ACC112 (cell line): ENCODE results near the gene NIT2.

Experiments
- H2AFZ ChIP-seq: fragments of 200-600 bp; sonication (generic); one replicate; pipeline ENCODE4 v1.6.0; 2017; ENCODE audit warnings: antibody characterized with exemption, low read length; ENCODE audit not compliant: unreplicated experiment
- H3K27ac ChIP-seq: fragments of 200-600 bp; sonication (generic); 2 replicates; pipeline ENCODE4 v1.5.1; 2014; ENCODE audit warnings: low read depth, mild to moderate bottlenecking, antibody characterized with exemption, low read length, moderate library complexity
- H3K27me3 ChIP-seq: fragments of 200-600 bp; sonication (generic); 2 replicates; pipeline ENCODE4 v1.6.1; 2014; ENCODE audit warnings: mild to moderate bottlenecking, antibody characterized with exemption, low read length, moderate library complexity, mixed read lengths; ENCODE audit not compliant: insufficient read depth
- H3K36me3 ChIP-seq: fragments of 200-600 bp; sonication (generic); 2 replicates; pipeline ENCODE4 v1.6.1; 2016; ENCODE audit warnings: mild to moderate bottlenecking, antibody characterized with exemption, low read length, moderate library complexity, mixed read lengths; ENCODE audit not compliant: insufficient read depth
- H3K4me1 ChIP-seq: fragments of 200-600 bp; sonication (generic); one replicate; pipeline ENCODE4 v1.6.1; 2016; ENCODE audit warnings: low read length, mixed read lengths; ENCODE audit not compliant: insufficient read depth, unreplicated experiment, control insufficient read depth
- H3K4me3 ChIP-seq: fragments of 200-600 bp; sonication (generic); 2 replicates; pipeline ENCODE4 v1.5.1; 2014; ENCODE audit warnings: mild to moderate bottlenecking, low read depth, low read length
- H3K79me2 ChIP-seq: fragments of 200-600 bp; sonication (generic); one replicate; pipeline ENCODE4 v1.6.0; 2016; ENCODE audit warnings: low read length; ENCODE audit not compliant: control insufficient read depth, unreplicated experiment, insufficient read depth

The NIT2 gene

GRCh38 chr3:100403362-100404249, 69.0 kb downstream of the NIT2 start:
- Histone ChIP-seq H3K4me3 (peak overlapping the region; percentile 84), H3K79me2 (peaks cover 55% of the 10 kb centered on the region), H3K36me3 (peaks cover 17% of the 10 kb centered on the region), H2AFZ (peak overlapping the region; percentile 74), H3K27me3 (no peaks in the 10 kb centered on the region), H3K27ac (no peak overlapping the region), H3K4me1 (peaks cover 20% of the 10 kb centered on the region)

DNA sequence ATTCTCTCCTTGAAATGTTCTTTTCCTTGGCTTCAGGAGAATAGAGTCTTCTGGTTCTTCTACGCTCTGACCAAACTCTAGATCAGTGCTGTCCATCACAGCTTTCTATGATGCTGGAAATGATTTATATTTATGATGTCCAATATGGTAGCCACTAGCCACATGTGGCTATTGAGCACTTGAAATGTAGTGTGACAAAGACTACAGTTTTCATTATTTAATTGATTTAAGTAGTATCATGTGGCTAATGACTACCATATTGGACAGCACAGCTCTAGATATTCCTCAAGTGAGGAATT, 69.6 kb downstream of the NIT2 start:
- H3K79me2 ChIP-seq, result peaks cover 49% of the 10 kb centered on the region
- no peak overlapping the region for H3K27ac ChIP-seq
- peak overlapping the region; percentile 84 for H3K4me3 ChIP-seq
- H3K27me3 ChIP-seq, result no peaks in the 10 kb centered on the region
- H2AFZ ChIP-seq, result no peak overlapping the region
- H3K36me3 ChIP-seq, result peaks cover 17% of the 10 kb centered on the region
- peaks cover 14% of the 10 kb centered on the region for H3K4me1 ChIP-seq

- peaks cover 30% of the 10 kb centered on the region for H3K36me3 ChIP-seq
- no peak overlapping the region for H3K27ac ChIP-seq
- no peak overlapping the region for H2AFZ ChIP-seq
- no peaks in the 10 kb centered on the region for H3K27me3 ChIP-seq
- H3K79me2 ChIP-seq, result peaks cover 29% of the 10 kb centered on the region
- H3K4me3 ChIP-seq, result no peak overlapping the region
- peaks cover 10% of the 10 kb centered on the region for H3K4me1 ChIP-seq
Observed at GRCh38 chr3:100407164-100407563, 72.6 kb downstream of the NIT2 start.

DNA sequence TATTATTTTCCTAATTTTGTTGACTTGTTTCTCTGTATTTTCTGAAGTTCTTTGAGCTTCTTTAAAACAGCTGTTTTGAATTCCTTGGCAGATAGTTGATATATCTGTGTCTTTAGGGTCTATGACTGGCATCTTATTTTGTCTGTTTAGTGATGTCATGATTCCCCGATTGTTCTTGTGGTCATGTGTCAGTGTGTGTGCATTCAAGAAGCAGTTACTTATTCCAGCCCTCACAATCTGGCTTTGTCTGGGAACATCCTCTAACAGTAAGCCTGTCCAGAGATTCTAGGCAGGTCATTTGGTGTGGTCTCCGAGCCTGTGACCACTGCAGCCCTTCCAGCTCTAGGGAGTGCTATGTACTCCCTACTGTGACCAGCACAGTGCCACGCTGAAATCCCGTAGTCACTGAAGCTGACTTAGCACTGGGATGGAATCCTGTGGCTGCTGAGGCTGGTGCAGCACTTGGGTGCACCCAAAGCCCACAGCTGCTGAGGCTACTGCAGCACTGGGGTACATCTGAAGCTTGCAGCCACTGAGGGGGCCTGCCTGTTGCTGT, 73.5 kb downstream of the NIT2 start:
- H3K36me3 ChIP-seq, result peaks cover 30% of the 10 kb centered on the region
- no peaks in the 10 kb centered on the region for H3K27me3 ChIP-seq
- no peak overlapping the region for H3K4me3 ChIP-seq
- no peak overlapping the region for H3K27ac ChIP-seq
- peaks cover 20% of the 10 kb centered on the region for H3K79me2 ChIP-seq
- H3K4me1 ChIP-seq, result peaks cover 10% of the 10 kb centered on the region
- H2AFZ ChIP-seq, result no peak overlapping the region
